GM04503 (cell line): ENCODE data around the gene MAPKAPK2.

Experiments used
- DNase-seq: peaks from one replicate; pipeline ENCODE4 v3.0.0-alpha.2; 2012; ENCODE audit warnings: low read depth

MAPKAPK2 gene

GRCh38 chr1:206722751-206723461 is 38.2 kb downstream of the MAPKAPK2 start:
- no peak for DNase-seq

GRCh38 chr1:206723462-206723804 is 38.7 kb downstream of the MAPKAPK2 start:
- no peak for DNase-seq

DNA sequence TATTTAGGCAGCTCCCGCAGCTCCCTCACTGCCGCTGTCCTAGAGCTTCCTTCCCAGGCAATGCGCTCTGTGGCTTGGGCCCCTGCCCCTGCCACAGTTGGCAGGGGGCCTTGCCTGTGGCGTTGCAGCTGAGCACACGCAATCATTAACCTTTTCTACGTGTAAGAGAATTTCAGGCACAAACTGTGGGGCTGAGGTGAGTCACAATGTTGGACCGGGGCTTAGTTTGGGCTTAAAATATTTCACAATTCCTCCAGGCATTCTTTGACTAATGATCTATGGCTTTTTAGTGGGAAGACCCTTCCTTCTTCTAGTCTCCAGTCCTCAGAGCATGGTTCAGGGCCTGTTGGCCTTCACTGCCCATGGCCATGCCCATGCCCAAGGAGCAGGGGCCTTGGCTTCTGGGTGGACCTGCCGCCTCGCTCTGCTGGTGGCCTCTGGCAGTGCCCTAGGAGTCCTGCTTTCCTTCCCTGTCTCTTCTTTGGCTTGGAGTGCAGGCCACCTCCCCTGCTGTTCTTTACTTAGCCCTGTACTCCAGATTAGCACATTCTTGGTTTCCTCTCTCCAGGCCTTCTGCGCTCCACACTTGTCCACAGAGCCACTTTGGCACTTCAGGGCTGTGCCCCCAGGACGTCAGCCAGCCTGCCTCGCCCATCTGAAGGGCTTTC is 39.2 kb downstream of the MAPKAPK2 start:
- DNase-seq: no peak

GRCh38 chr1:206725109-206725963 is 40.6 kb downstream of the MAPKAPK2 start:
- no peak for DNase-seq

- DNase-seq: no peak
Observed at GRCh38 chr1:206727981-206728696, 43.4 kb downstream of the MAPKAPK2 start.

DNA sequence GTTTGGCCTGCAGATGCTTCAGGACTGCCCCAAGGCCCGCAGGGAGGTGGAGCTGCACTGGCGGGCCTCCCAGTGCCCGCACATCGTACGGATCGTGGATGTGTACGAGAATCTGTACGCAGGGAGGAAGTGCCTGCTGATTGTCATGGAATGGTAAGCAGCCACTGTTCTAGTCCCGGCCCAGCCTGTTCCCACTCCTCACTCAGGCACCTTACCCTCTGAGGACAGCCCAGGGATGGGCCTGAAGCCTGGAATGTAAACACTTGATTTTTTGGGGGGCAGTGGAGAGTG is 43.9 kb downstream of the MAPKAPK2 start:
- DNase-seq: no peak

GRCh38 chr1:206729050-206729449 is 44.3 kb downstream of the MAPKAPK2 start:
- no peak for DNase-seq

- DNase-seq: no peak
Observed at GRCh38 chr1:206729507-206729906, 44.8 kb downstream of the MAPKAPK2 start.

DNA sequence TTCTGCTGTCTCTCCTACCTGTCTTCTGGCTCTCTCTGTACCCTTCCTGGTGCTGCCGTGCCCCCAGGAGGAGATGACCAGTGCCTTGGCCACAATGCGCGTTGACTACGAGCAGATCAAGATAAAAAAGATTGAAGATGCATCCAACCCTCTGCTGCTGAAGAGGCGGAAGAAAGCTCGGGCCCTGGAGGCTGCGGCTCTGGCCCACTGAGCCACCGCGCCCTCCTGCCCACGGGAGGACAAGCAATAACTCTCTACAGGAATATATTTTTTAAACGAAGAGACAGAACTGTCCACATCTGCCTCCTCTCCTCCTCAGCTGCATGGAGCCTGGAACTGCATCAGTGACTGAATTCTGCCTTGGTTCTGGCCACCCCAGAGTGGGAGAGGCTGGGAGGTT is 47.8 kb downstream of the MAPKAPK2 start:
- no peak for DNase-seq

- no peak for DNase-seq
Observed at GRCh38 chr1:206732992-206733391, 48.3 kb downstream of the MAPKAPK2 start.

DNA sequence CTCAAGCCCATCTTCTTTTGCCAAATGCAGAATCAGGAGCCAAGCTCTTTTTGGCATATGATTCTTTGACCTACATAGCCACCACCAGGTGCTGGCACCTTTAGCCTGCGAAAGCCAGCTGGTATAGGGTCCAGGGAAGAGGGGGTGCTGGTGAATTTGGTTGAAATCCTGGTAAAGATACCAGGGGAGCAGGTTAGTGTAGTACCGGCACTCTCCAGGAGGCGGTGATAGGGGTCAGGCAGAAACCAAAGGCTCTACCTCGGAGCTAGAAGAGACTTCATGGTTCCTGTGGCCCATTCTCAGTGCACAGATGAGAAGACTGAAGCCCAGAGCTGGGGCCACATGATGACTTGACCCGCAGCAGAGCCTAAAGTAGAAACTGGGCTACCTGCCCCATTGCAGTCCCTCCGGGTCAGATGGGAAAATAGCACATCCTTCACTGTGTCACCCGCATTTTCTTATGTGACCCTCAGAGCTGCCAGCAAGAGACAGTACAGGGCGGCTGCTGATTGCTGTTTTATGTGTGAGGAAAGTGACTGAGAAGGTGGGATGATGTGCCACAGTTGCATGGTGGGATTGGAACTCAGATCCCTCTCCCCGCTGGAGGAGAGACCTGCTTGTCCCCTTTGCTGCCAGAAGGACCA is 49.9 kb downstream of the MAPKAPK2 start:
- no peak for DNase-seq

DNA sequence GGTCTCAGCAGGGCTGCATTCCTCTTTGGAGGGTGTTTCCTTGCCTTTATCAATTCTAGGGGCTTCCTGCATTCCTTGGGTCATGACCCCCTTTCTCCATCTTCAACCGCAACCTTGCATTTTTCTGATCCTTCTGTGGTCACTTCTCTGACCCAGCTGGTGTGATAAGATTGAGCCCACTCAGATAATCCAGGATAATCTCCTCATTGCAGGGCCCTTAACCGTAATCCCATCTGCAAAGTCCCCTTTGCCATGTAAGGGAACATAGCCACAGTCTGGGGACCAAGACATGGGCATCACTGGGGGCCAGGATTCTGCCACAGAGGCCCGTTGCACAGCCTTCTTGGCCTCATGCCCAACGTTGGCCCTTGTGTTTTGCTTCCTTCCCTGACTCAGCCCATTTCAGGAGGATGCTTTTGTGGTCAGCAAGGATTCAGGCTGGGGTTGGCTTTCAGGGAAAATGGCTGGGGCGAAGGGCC is 50.9 kb downstream of the MAPKAPK2 start:
- DNase-seq: no peak

- DNase-seq: no peak
Observed at GRCh38 chr1:206736878-206737728, 52.4 kb downstream of the MAPKAPK2 start.

DNA sequence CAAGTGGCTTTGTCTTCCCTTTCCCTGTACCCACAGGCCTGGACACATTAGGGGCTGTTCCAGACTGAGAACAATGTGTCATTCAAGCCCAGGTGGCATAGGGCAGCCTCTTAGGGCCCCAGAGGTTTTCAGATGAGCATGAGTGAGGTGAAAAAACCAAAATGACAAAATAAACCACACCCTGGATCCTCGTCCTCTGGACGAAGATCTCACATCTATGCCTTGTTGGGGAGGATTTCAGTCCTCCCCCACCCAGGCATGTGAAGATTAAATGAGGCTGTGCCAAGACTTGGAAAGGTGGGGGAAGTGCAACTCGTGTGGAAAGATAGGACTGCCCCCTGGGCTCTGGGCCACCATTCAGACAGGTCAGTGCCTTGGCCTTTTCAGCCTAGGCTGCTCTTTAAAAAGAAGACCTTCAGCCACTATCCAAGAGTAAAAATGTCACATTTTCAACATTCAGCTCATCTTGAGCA is 53.1 kb downstream of the MAPKAPK2 start:
- no peak for DNase-seq

DNA sequence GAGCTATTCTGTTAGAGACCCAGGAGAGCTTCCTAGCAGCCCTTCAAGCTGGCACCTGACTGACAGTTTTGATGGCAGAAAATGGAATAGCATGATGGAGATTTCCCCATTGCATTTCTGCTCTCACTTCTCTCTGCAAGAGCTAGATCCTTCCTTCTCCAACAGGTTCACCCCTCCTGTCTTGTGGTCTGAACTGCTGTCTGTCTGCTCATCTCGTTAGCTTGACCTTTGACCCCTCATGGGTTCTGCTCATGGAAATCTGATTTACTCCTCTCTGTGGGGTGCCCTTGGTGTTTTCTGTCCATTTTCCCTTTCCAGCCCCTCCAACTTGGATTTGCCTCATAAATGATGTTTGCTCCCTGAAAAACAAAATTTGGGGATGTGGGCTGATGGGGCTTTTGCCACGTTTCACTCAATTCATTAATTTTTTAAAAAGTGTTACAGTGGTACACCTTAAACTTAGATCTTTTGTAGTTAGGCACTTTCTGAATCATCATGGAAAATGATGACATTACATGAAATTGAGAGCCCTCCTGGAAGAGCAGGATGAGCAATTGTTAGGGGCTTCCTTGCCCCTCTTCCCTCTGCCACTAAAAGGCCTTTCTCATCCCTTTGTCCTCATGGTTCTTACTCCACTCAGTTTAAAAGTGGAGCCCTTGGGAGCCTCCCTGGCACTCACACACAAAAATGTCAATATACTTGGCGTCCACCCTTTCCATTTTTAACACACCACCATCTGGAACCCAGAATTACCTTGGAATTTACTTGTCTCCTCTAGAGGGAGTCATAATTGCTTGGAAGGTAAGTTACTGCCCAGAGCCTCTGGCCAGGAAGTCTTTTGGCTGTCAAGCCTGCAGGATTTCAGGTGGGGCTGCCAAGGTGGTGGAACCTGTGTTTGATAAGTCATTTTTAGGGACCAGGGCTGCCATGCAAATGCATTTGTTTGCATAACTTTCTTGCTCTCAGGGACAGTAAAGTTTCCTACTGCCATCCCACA is 54.0 kb downstream of the MAPKAPK2 start:
- no peak for DNase-seq

DNA sequence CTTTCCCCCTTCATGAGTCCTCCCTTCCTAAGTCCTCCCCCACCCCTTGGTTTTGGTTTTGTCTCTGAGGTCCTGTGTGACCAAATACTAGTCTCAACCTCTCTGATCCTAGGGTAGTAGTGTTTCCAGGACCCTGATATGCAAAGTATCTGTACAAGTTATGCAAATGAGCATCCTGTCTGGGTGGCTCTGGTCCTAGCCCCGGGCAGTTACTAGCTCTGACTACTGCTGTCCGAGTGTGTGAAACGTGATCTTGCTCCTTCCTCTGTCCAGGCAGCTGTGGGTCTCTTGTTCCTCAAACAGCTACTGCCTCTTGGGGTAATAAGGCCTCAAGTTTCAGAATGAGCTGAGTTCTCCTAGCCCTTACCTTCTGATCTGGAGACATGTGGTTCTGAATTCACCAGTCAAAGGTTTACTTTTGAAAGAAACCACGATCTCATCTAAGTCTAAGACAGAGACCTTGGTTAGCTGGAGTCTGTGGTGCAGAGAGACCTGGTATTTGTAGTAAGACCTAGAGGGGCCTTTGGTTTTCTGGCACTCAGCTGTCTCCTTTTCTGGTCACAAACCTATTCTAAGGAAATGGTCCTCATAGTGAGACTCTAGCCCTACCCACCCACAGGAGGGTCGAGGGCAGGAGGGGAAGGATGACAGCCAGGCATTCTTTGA is 54.8 kb downstream of the MAPKAPK2 start:
- DNase-seq: no peak

DNA sequence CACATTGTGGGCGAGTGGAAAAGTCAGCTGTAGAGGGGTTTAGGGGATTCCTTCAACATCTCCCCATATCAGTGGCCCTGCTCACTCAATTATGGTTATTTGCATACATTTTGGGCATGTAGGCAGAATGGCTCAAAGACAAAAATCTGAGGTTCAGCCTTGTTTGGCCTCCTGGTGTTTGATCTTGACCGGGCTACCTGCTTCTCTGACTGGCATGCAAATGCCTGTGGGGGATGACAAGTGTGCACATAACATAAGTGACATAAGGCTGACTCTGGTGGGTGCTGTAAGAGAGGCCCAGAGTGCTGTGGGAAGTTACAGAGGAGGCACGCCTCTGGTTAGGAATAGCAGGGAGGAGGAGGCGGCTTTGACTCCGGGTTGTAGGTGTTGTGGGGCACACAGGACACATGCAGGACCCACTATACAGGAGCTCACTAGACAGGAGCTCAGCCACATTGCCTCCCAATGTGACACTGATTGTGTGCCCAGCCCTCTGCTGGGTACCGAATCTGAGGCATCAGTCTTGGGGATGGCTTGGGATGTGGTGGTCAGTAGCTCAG is 56.5 kb downstream of the MAPKAPK2 start:
- DNase-seq: no peak

DNA sequence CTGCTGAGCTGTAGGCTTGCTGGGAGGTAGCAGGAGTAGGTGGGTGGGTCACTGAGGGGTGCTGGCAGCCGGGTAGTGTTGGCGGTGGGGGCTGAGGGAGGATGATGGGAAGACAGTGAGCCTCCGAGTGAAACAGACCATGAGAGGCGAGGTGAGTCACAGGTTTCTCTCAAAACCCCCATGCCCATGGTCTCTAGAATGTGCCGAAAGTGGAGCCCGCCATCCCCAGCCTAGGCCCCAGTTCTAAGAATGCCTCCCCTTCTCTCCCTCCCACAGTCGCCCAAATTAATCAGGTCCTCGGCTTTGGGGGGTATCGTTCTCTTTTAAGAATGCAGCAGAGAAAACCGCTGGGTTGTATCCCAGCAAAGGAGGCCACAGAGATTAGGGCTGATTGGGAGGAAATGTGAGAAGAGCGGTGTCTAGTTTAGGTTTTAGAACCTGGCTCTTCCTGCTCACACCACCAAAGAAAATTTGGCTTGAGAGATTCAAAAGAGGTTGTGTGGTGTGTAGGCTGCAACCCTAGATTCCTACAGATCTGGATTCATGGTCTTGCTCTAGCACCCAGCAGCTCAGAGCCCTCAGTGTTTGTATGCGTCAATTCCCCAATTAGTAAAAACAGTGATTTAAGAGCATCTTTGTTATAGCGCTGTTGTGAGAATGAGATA is 58.1 kb downstream of the MAPKAPK2 start:
- DNase-seq: no peak
